Upper lobe of left lung (tissue), 6 donors: Measurements from ENCODE around the gene CALM3. TPM values are rescaled to one million over a fixed set of nuclear protein-coding genes. Genes with fewer than 3 reads are reported as not detected.

Source experiments
- ATAC-seq, 2 donors: fragments of 200-7000 bp; cut with Tn5 transposase; one replicate each; pipeline ENCODE4 v1.9.1; 2022; ENCODE audit warnings: mild to moderate bottlenecking in 2 of 2, moderate library complexity in 2 of 2; ENCODE audit not compliant: low FRiP score in 2 of 2
- DNase-seq, 2 donors: peaks; one replicate each; pipeline ENCODE4 v3.0.0-alpha.2; 2019 to 2020
- H3K27ac ChIP-seq, 4 donors: fragments of 200-600 bp; sonication (generic); one replicate each; pipeline ENCODE4 v1.5.1; 2016 to 2019
- H3K27me3 ChIP-seq, 4 donors: fragments of 200-600 bp; sonication (generic); one replicate each; pipeline ENCODE4 v1.5.1; 2017 to 2019
- H3K36me3 ChIP-seq, 4 donors: fragments of 200-600 bp; sonication (generic); one replicate each; pipeline ENCODE4 v1.5.1; 2016 to 2019
- H3K4me1 ChIP-seq, 4 donors: fragments of 200-600 bp; sonication (generic); one replicate each; pipeline ENCODE4 v1.5.1; 2018 to 2019
- H3K4me3 ChIP-seq, 4 donors: fragments of 200-600 bp; sonication (generic); one replicate each; pipeline ENCODE4 v1.5.1; 2017 to 2019; ENCODE audit warnings: mild to moderate bottlenecking in 2 of 4, moderate library complexity in 1 of 4
- H3K9me3 ChIP-seq, 4 donors: fragments of 200-600 bp; sonication (generic); one replicate each; pipeline ENCODE4 v1.5.1; 2018 to 2019
- CTCF ChIP-seq, 6 experiments: fragments of 450-650 bp in 4 of 6; fragments of 200-600 bp in 2 of 6; sonication (generic) in 2 of 6; IDR thresholded peaks; one replicate each; pipeline ENCODE4 v1.5.1; 2016 to 2019; ENCODE audit warnings: antibody characterized with exemption in 6 of 6
- EP300 ChIP-seq, 4 donors: sonication (generic); formaldehyde crosslinking; IDR thresholded peaks; one replicate each; pipeline ENCODE4 v1.5.1; 2017; ENCODE audit warnings: antibody characterized with exemption in 4 of 4, control low read depth in 2 of 4
- POLR2A ChIP-seq, 4 donors: fragments of 450-650 bp; IDR thresholded peaks; one replicate each; pipeline ENCODE4 v1.5.1; 2016 to 2017; ENCODE audit warnings: antibody characterized with exemption in 4 of 4, mild to moderate bottlenecking in 2 of 4
- POLR2AphosphoS5 ChIP-seq, 2 donors: sonication (generic); formaldehyde crosslinking; IDR thresholded peaks; one replicate each; pipeline ENCODE4 v1.5.1; 2017; ENCODE audit warnings: antibody characterized with exemption in 2 of 2
- WGBS, 2 donors: methylation state at CpG; one replicate each; pipeline ENCODE4 v1.1.5; 2017 to 2018; 5-methylcytosine and 5-hydroxymethylcytosine counted together
- total RNA-seq, 6 donors: library from RNA; depleted of rRNA in 4 of 6; stranded (reverse); fragments of >200 nt in 4 of 6; gene quantifications; one replicate each; pipeline versions ENCODE4 v1.1.0 to v1.2.1, GENCODE V29; 2016 to 2021
- donor health status: DM: no; HTN: no; CAD: no; lungs with moderate emphysema.
- donor health status: DM: no; HTN: yes; CAD: no; lungs with severe emphysema.

CALM3 gene
- total RNA-seq, 6 donors from 2014 or later = 74.4 to 176 (median 123) TPM

- Histone ChIP-seq H3K4me1 (peaks cover 15 to 20% (median 16%) of the 10 kb centered on the region in 4 donors), H3K36me3 (peaks cover 20 to 62% (median 55%) of the 10 kb centered on the region in 4 donors), H3K27me3 (no peaks in the 10 kb centered on the region), H3K9me3 (no peaks in the 10 kb centered on the region), H3K27ac (no peak overlapping the region), H3K4me3 (no peak overlapping the region)
- WGBS, 2 donors = 93 to 96% methylated on average over 23 to 25 of the region's 27 CpGs
- no peak for TF ChIP-seq CTCF (IDR thresholded peaks at IDR 0.05)
- no peak for TF ChIP-seq EP300 (IDR thresholded peaks at IDR 0.05)
- no peak for TF ChIP-seq POLR2AphosphoS5 (IDR thresholded peaks at IDR 0.05)
- TF ChIP-seq POLR2A (IDR thresholded peaks at IDR 0.05) = no peak
- ATAC-seq (no peak), DNase-seq (no peak)
Observed at GRCh38 chr19:46608581-46609345, 7.6 kb downstream of the CALM3 start.

- 81 to 87% methylated on average over 30 of the region's 30 CpGs for WGBS, 2 donors
- Histone ChIP-seq H3K27me3 (no peaks in the 10 kb centered on the region), H3K4me1 (peaks cover 5 to 21% (median 16%) of the 10 kb centered on the region in 4 donors), H3K9me3 (no peaks in the 10 kb centered on the region), H3K36me3 (peaks cover 20 to 62% (median 55%) of the 10 kb centered on the region in 4 donors), H3K4me3 (no peak overlapping the region), H3K27ac (no peak overlapping the region)
- no peak for TF ChIP-seq POLR2A (IDR thresholded peaks at IDR 0.05)
- TF ChIP-seq CTCF (IDR thresholded peaks at IDR 0.05) = no peak
- no peak for TF ChIP-seq EP300 (IDR thresholded peaks at IDR 0.05)
- no peak for TF ChIP-seq POLR2AphosphoS5 (IDR thresholded peaks at IDR 0.05)
- ATAC-seq (no peak), DNase-seq (no peak)
Observed at GRCh38 chr19:46609511-46610412, 8.6 kb downstream of the CALM3 start.

GRCh38 chr19:46610413-46610775 lies 9.3 kb downstream of the CALM3 start:
- DNase-seq = no peak
- H3K4me1 ChIP-seq = peaks cover 0 to 21% (median 14%) of the 10 kb centered on the region in 4 donors
- no peak overlapping the region for H3K27ac ChIP-seq
- H3K9me3 ChIP-seq = no peaks in the 10 kb centered on the region
- WGBS, 2 donors = 57 to 58% methylated on average over 5 of the region's 5 CpGs
- H3K4me3 ChIP-seq = no peak overlapping the region
- TF ChIP-seq CTCF (IDR thresholded peaks at IDR 0.05) = no peak
- no peak for TF ChIP-seq POLR2A (IDR thresholded peaks at IDR 0.05)
- no peak for TF ChIP-seq POLR2AphosphoS5 (IDR thresholded peaks at IDR 0.05)
- TF ChIP-seq EP300 (IDR thresholded peaks at IDR 0.05) = no peak
- ATAC-seq = no peak
- H3K36me3 ChIP-seq = peaks cover 20 to 58% (median 53%) of the 10 kb centered on the region in 4 donors
- no peaks in the 10 kb centered on the region for H3K27me3 ChIP-seq

DNA sequence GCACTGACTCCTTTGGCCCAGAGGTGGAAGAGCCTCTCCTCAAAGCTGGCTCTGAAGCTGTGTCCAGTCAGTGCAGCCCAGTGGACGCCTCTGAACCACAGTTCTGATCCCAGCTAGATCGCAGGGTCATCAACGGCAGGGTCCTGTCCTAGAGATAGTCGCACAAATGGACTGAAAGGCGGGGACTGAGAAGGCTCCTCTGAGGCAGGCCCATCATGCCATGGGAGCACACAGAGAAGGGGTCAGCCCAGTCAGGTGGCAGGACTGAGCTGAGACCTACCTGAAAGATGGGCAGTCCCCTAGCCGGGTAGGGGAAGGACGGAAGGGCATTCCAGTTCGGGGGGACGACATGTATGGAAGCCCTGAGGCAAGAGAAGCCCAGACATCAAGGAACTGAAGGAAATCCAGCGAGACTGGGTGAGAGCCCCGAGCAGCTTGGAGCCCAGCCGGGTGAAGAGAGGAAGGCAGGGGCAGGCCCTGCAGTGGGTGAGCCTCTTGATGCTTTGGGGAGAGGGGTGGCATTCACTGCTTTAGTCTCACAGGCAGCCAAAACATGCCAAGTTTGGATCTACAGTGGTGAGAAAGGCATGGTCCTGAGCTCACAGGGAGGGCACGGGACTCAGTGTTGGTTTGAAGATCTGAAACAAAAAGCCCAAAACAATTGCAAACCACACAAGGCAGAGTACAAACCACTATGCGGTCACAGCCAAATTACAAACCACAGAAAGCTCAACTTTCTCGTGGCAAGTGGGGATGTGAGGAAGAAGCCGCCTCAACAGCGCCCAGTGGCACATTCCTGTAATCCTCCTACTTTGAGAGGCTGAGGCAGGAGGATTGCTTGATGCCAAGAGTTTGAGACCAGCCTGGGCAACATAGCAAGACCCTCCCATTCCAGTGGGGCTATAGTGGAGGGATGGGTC lies 10.0 kb downstream of the CALM3 start:
- WGBS, 2 donors = 70 to 73% methylated on average over 16 to 17 of the region's 17 CpGs
- ATAC-seq (no peak), DNase-seq (no peak)
- Histone ChIP-seq H3K36me3 (peaks cover 20 to 51% (median 46%) of the 10 kb centered on the region in 4 donors), H3K27me3 (no peaks in the 10 kb centered on the region), H3K4me1 (peaks cover 0 to 21% (median 14%) of the 10 kb centered on the region in 4 donors), H3K9me3 (no peaks in the 10 kb centered on the region), H3K27ac (no peak overlapping the region), H3K4me3 (no peak overlapping the region)
- TF ChIP-seq POLR2A (IDR thresholded peaks at IDR 0.05) (no peak), CTCF (IDR thresholded peaks at IDR 0.05) (no peak), POLR2AphosphoS5 (IDR thresholded peaks at IDR 0.05) (no peak), EP300 (IDR thresholded peaks at IDR 0.05) (no peak)
